Naive thymus-derived CD4-positive, alpha-beta T cell (primary cell): Measurements from ENCODE around the gene NTRK3. TPM values are rescaled to one million over a fixed set of nuclear protein-coding genes. Genes with fewer than 3 reads are reported as not detected.

ENCODE experiments used
- ATAC-seq: fragments of 150-1000 bp; cut with Tn5 transposase; 2 replicates; pipeline ENCODE4 v1.10.0; 2021; ENCODE audit warnings: mild to moderate bottlenecking, moderate library complexity
- CTCF ChIA-PET: fragments of 350-600 bp; sonication (Branson Sonifier 250); formaldehyde crosslinking; loops from one replicate; lab custom pipeline; 2021; ENCODE audit warnings: antibody characterized with exemption; lab: Charles Lee
- POLR2A ChIA-PET: fragments of 350-600 bp; sonication (Branson Sonifier 250); formaldehyde crosslinking; loops from one replicate; lab custom pipeline; 2021; ENCODE audit warnings: antibody characterized with exemption, inconsistent platforms; lab: Charles Lee
- DNase-seq, 9 donors: peaks; one replicate each; pipeline versions ENCODE4 v3.0.0 to v3.0.0-alpha.2; 2020 to 2022; ENCODE audit warnings: mixed read lengths in 1 of 9
- H3K27ac ChIP-seq: one replicate; pipeline ENCODE4 v1.7.0; 2013; ENCODE audit warnings: mild to moderate bottlenecking, low read depth, low read length, moderate library complexity
- H3K27me3 ChIP-seq, 2 donors: one replicate each; pipeline ENCODE4 v1.7.0; 2013; ENCODE audit warnings: low read length in 2 of 2, mild to moderate bottlenecking in 2 of 2, moderate library complexity in 2 of 2; ENCODE audit not compliant: control insufficient read depth in 2 of 2, insufficient read depth in 2 of 2
- H3K36me3 ChIP-seq, 3 experiments: 1 replicate in 2 of 3; 2 replicates in 1 of 3; pipeline ENCODE4 v1.7.0; 2013; ENCODE audit warnings: low read length in 3 of 3, mild to moderate bottlenecking in 3 of 3, moderate library complexity in 1 of 3; ENCODE audit not compliant: insufficient read depth in 3 of 3, control insufficient read depth in 2 of 3
- H3K4me1 ChIP-seq, 2 donors: one replicate each; pipeline ENCODE4 v1.7.0; 2013; ENCODE audit warnings: low read length in 2 of 2, mild to moderate bottlenecking in 2 of 2, moderate library complexity in 1 of 2; ENCODE audit not compliant: control insufficient read depth in 2 of 2, insufficient read depth in 2 of 2
- H3K4me3 ChIP-seq: 2 replicates; pipeline ENCODE4 v1.7.0; 2013; ENCODE audit warnings: mild to moderate bottlenecking, low read length
- H3K9me3 ChIP-seq, 3 experiments: 1 replicate in 2 of 3; 2 replicates in 1 of 3; pipeline ENCODE4 v1.7.0; 2013; ENCODE audit warnings: low read length in 3 of 3; ENCODE audit not compliant: control insufficient read depth in 2 of 3
- H3K27ac Mint-ChIP-seq, 9 donors: one replicate each; pipeline ENCODE4 v1.8.0; 2020 to 2022; ENCODE audit warnings: mixed read lengths in 9 of 9, mild to moderate bottlenecking in 8 of 9, moderate library complexity in 5 of 9, inconsistent platforms in 2 of 9
- H3K27me3 Mint-ChIP-seq, 5 donors: one replicate each; pipeline ENCODE4 v1.8.0; 2021 to 2022; ENCODE audit warnings: mixed read lengths in 5 of 5, mild to moderate bottlenecking in 1 of 5
- H3K36me3 Mint-ChIP-seq, 5 donors: one replicate each; pipeline ENCODE4 v1.8.0; 2020 to 2022; ENCODE audit warnings: mixed read lengths in 5 of 5, mild to moderate bottlenecking in 3 of 5, inconsistent platforms in 1 of 5
- H3K4me1 Mint-ChIP-seq, 7 donors: one replicate each; pipeline ENCODE4 v1.8.0; 2020 to 2022; ENCODE audit warnings: mixed read lengths in 7 of 7, mild to moderate bottlenecking in 3 of 7, inconsistent platforms in 1 of 7
- H3K4me3 Mint-ChIP-seq, 10 donors: one replicate each; pipeline ENCODE4 v1.8.0; 2020 to 2022; ENCODE audit warnings: mild to moderate bottlenecking in 10 of 10, mixed read lengths in 10 of 10, moderate library complexity in 6 of 10, inconsistent platforms in 2 of 10
- H3K9me3 Mint-ChIP-seq, 11 donors: one replicate each; pipeline ENCODE4 v1.8.0; 2020 to 2022; ENCODE audit warnings: mixed read lengths in 11 of 11, mild to moderate bottlenecking in 4 of 11, inconsistent platforms in 1 of 11, moderate library complexity in 1 of 11
- intact Hi-C, 2 donors: fragments of 100-400 bp; cut with micrococcal nuclease; formaldehyde crosslinking; loops; one replicate each; pipeline ENCODE4 v1.15.1; 2023
- polyA plus RNA-seq, 2 donors: library from polyadenylated mRNA; unstranded; fragments of 300-500 nt; fragmentation: Illumina TruSeq; gene quantifications; one replicate each; pipeline ENCODE4 v1.2.3, GENCODE V29; 2021
- total RNA-seq, 6 experiments: library from RNA in 5 of 6; stranded (reverse) in 5 of 6; gene quantifications; 1 replicate in 5 of 6; 2 replicates in 1 of 6; pipeline ENCODE4 v1.2.3 and lab custom pipeline; 2021 to 2026

NTRK3 gene
- total and polyA plus RNA-seq, 7 experiments from 2014 or later = 0.05 to 0.78 TPM; not detected in 5

DNA sequence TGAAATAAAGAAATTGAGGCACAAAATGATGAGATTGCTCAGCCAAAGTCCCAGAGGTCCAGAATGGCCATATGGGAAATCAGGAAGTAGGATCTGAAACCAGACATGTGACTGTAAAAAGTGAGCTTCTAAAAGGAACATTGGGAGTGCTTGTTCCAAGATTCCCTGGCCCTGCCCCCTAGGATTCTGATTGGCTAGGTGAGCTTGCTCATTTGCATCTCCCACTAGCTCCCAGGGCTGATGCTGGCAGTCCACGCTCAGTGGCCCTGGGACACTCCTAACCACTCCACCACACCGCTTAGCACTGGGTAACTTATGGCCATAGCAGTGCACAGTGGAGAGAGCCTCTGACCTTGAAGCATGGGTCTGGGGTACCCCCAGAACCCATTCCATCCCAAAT is 326.7 kb downstream of the NTRK3 start:
- DNase-seq (no peak), ATAC-seq (no peak)
- Histone ChIP-seq H3K27ac (no peak overlapping the region), H3K36me3 (no peaks in the 10 kb centered on the region), H3K9me3 (no peaks in the 10 kb centered on the region), H3K4me1 (no peaks in the 10 kb centered on the region), H3K27me3 (no peaks in the 10 kb centered on the region), H3K4me3 (no peak overlapping the region)
- Mint-ChIP-seq H3K27me3 (peaks cover 0 to 5% (median 2%) of the 10 kb centered on the region in 5 donors), H3K27ac (no peak overlapping the region), H3K4me1 (no peaks in the 10 kb centered on the region), H3K4me3 (no peak overlapping the region), H3K9me3 (peaks cover 0 to 5% (median 0%) of the 10 kb centered on the region in 11 donors), H3K36me3 (no peaks in the 10 kb centered on the region)
- intact Hi-C loops = no loop called here
- POLR2A ChIA-PET = no interaction called here
- CTCF ChIA-PET = no interaction called here

DNA sequence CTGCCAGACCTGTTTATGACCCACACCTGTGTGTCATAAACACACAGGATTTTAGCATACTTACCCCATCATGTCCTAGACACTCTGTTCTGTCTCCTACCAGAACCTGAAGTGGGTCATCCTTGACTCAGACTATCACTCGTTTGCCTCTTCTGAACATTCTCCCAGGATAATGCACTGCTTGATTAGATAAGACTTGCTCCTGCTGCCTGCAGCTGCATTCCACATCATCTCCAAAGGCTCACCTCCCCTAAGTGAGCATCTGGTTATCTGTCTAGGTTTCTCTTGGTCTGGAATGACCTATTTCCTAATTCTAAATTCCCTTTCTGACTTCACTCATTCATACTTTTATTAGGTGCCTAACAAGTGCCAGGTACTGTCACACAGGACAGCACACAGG is 332.1 kb downstream of the NTRK3 start:
- no peaks in the 10 kb centered on the region for H3K36me3 ChIP-seq
- ChIA-PET POLR2A (no interaction called here), CTCF (interaction anchor here (0.5 kb wide), 1 partner anchor 806 kb away, joined by 3 read pairs; no protein-coding TSS in a partner anchor)
- H3K27me3 Mint-ChIP-seq = peaks cover 0 to 8% (median 5%) of the 10 kb centered on the region in 5 donors
- no peaks in the 10 kb centered on the region for H3K27me3 ChIP-seq
- H3K4me1 Mint-ChIP-seq = no peaks in the 10 kb centered on the region
- H3K36me3 Mint-ChIP-seq = no peaks in the 10 kb centered on the region
- no peak overlapping the region for H3K27ac ChIP-seq
- no peaks in the 10 kb centered on the region for H3K9me3 ChIP-seq
- H3K4me3 ChIP-seq = no peak overlapping the region
- no peaks in the 10 kb centered on the region for H3K4me1 ChIP-seq
- DNase-seq = no peak
- peaks cover 0 to 5% (median 0%) of the 10 kb centered on the region in 11 donors for H3K9me3 Mint-ChIP-seq
- no peak for ATAC-seq
- intact Hi-C loops = no loop called here
- H3K27ac Mint-ChIP-seq = no peak overlapping the region
- H3K4me3 Mint-ChIP-seq = no peak overlapping the region

DNA sequence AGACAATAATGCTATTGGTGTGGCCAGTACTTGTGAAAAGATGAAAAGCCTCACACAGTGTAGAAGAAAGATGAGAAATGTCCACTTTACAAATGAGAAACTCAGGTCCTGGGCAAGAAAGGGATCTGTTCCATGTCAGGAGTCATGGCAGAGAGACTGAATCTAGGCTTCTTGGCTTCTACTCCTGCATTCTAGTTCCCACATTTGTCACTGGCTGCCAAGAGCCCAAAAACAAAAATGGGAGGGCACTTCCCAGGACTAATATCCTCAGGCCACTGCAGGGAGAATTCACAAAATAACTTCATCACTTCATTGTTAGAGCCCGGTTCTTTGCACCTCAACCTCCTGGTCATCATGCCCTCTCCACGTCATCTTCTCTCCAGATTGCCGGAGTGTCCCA is 337.5 kb downstream of the NTRK3 start:
- peaks cover 0 to 6% (median 0%) of the 10 kb centered on the region in 5 donors for H3K36me3 Mint-ChIP-seq
- H3K27me3 Mint-ChIP-seq = peaks cover 0 to 20% (median 9%) of the 10 kb centered on the region in 5 donors
- H3K27ac ChIP-seq = no peak overlapping the region

DNA sequence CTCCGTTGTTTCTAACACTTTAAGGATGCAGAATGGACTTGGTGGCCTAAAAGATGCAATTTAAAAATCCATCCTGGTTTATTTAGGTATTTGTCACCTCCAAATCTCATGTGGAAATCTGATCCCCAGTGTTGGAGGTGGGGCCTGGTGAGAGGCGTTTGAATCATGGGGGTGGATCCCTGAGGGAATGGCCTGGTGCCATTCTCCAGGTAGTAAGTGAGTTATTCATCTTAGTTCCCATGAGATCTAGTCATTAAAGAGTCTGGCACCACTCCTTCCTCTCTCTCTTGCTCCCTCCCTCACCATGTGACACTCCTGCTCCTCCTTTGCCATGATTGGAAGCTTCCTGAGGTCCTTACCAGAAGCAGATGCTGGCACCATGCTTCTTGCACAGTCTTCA is 339.1 kb downstream of the NTRK3 start:
- H3K4me3 Mint-ChIP-seq = no peak overlapping the region
- POLR2A ChIA-PET = no interaction called here
- no peaks in the 10 kb centered on the region for H3K4me1 ChIP-seq
- no peak overlapping the region for H3K4me3 ChIP-seq
- H3K4me1 Mint-ChIP-seq = no peaks in the 10 kb centered on the region
- intact Hi-C loops = no loop called here
- CTCF ChIA-PET = no interaction called here
- no peaks in the 10 kb centered on the region for H3K9me3 ChIP-seq
- peaks cover 0 to 6% (median 0%) of the 10 kb centered on the region in 5 donors for H3K36me3 Mint-ChIP-seq
- H3K9me3 Mint-ChIP-seq = peaks cover 0 to 12% (median 0%) of the 10 kb centered on the region in 11 donors
- H3K27me3 Mint-ChIP-seq = peaks cover 0 to 20% (median 9%) of the 10 kb centered on the region in 5 donors
- DNase-seq (no peak), ATAC-seq (no peak)
- H3K27ac ChIP-seq = no peak overlapping the region
- no peaks in the 10 kb centered on the region for H3K36me3 ChIP-seq
- H3K27ac Mint-ChIP-seq = no peak overlapping the region
- no peaks in the 10 kb centered on the region for H3K27me3 ChIP-seq

More for the DNA sequence above, 337.5 kb downstream of the NTRK3 start:
- intact Hi-C loops = no loop called here
- no peak for DNase-seq
- H3K36me3 ChIP-seq = no peaks in the 10 kb centered on the region
- H3K27me3 ChIP-seq = no peaks in the 10 kb centered on the region
- ChIA-PET POLR2A (no interaction called here), CTCF (no interaction called here)
- ATAC-seq = no peak
- H3K9me3 ChIP-seq = no peaks in the 10 kb centered on the region
- no peak overlapping the region for H3K4me3 Mint-ChIP-seq
- H3K4me3 ChIP-seq = no peak overlapping the region
- H3K4me1 Mint-ChIP-seq = no peaks in the 10 kb centered on the region
- H3K9me3 Mint-ChIP-seq = peaks cover 0 to 12% (median 0%) of the 10 kb centered on the region in 11 donors
- no peaks in the 10 kb centered on the region for H3K4me1 ChIP-seq
- H3K27ac Mint-ChIP-seq = no peak overlapping the region

DNA sequence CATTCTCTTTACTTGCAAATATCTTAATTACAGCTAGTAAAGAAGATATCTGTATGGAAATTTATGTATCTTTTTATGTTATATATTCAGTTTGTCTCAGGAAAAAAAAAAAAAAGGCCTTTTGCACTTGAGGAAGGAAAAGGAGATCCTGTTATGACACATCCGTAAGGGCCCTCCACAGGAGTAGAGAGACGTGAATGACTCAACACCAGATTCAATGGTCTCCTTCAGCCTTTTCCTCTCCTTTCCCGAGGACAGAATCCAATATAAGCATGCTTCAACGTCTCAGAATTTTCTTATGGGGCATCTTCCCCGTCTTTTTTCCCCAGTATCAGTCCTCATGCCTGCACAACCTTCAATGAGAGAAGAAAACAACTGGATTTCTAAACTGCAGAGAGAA is 340.3 kb downstream of the NTRK3 start:
- POLR2A ChIA-PET = no interaction called here
- peaks cover 0 to 12% (median 0%) of the 10 kb centered on the region in 11 donors for H3K9me3 Mint-ChIP-seq

DNA sequence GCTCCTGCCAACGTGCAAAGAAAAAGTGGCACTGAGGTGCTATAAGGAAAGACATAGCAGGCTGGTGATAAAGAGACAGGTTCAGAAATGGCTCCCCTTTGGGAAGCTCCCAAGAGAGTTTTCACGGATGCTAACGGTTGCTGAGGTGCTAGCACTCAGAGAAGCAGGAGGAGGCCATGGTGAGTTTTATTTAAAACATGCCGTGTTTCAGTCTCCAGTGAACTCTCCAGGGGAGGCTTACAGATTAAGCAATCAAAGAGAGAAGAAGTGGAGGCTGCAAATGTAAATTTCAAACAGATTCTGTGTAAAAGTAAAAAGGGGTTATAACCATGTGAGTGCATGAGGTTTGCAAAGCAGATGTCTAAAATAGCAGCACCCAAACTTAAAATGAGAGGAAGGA is 346.2 kb downstream of the NTRK3 start:
- Mint-ChIP-seq H3K36me3 (peaks cover 0 to 5% (median 0%) of the 10 kb centered on the region in 5 donors), H3K4me3 (no peak overlapping the region), H3K9me3 (peaks cover 0 to 6% (median 0%) of the 10 kb centered on the region in 11 donors), H3K4me1 (no peaks in the 10 kb centered on the region), H3K27ac (no peak overlapping the region), H3K27me3 (peaks cover 0 to 29% (median 4%) of the 10 kb centered on the region in 5 donors)
- Histone ChIP-seq H3K4me3 (no peak overlapping the region), H3K27me3 (no peaks in the 10 kb centered on the region), H3K36me3 (no peaks in the 10 kb centered on the region), H3K27ac (no peak overlapping the region), H3K9me3 (no peaks in the 10 kb centered on the region), H3K4me1 (no peaks in the 10 kb centered on the region)
- POLR2A ChIA-PET = no interaction called here
- ATAC-seq = no peak
- no peak for DNase-seq
- intact Hi-C loops = no loop called here
- CTCF ChIA-PET = no interaction called here

More for the DNA sequence above, 340.3 kb downstream of the NTRK3 start:
- Histone ChIP-seq H3K27ac (no peak overlapping the region), H3K36me3 (no peaks in the 10 kb centered on the region), H3K9me3 (no peaks in the 10 kb centered on the region), H3K4me1 (no peaks in the 10 kb centered on the region), H3K4me3 (no peak overlapping the region), H3K27me3 (no peaks in the 10 kb centered on the region)
- intact Hi-C loops = no loop called here
- Mint-ChIP-seq H3K4me1 (no peaks in the 10 kb centered on the region), H3K27ac (no peak overlapping the region), H3K36me3 (peaks cover 0 to 6% (median 0%) of the 10 kb centered on the region in 5 donors), H3K4me3 (no peak overlapping the region), H3K27me3 (peaks cover 0 to 18% (median 9%) of the 10 kb centered on the region in 5 donors)
- ATAC-seq (no peak), DNase-seq (no peak)
- CTCF ChIA-PET = no interaction called here

DNA sequence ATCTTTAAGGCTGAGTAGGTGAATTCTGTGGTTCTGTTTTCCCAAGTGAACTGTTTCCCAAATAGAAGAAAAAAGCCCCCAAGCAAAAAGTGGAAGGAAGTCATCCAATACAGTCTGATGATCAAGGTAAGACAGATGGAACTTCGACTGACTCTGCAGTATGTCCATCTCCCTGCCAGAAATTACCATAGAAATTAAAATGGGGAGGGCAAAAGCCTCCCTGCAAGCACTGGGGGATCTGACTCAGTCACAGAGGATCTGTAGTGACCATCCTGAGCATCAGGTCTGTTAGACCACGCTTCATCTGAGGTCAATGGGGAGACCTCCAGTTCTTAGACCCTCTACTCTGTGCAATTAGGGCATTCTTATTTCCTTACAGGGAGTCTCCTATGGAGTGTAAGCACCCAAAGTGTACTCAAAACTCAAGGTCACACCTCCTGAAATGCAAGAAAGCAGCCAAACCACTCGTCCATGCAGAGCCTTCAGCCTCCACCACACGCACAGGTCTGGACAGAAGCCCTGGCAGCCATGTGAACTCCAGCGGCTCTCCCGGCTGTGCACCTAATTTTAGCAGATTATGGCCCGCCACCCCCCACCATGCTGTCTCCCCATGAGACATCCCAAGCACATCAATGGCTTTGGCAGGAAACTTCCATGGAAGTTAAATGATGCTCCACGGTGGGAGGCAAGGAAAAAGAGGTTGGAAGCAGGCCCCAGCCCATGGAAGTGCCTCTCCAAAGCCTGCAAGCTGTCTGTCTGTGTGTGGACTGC is 348.7 kb downstream of the NTRK3 start:
- ChIA-PET POLR2A (no interaction called here), CTCF (no interaction called here)
- DNase-seq (no peak), ATAC-seq (no peak)
- H3K4me3 Mint-ChIP-seq = no peak overlapping the region
- no peaks in the 10 kb centered on the region for H3K36me3 ChIP-seq
- H3K36me3 Mint-ChIP-seq = peaks cover 0 to 5% (median 0%) of the 10 kb centered on the region in 5 donors
- H3K27me3 ChIP-seq = no peaks in the 10 kb centered on the region
- H3K9me3 ChIP-seq = no peaks in the 10 kb centered on the region
- no peaks in the 10 kb centered on the region for H3K4me1 ChIP-seq
- H3K4me3 ChIP-seq = no peak overlapping the region
- H3K4me1 Mint-ChIP-seq = no peaks in the 10 kb centered on the region
- H3K27ac ChIP-seq = no peak overlapping the region
- peaks cover 0 to 29% (median 4%) of the 10 kb centered on the region in 5 donors for H3K27me3 Mint-ChIP-seq
- no peak overlapping the region for H3K27ac Mint-ChIP-seq
- intact Hi-C loops = no loop called here
- H3K9me3 Mint-ChIP-seq = peaks cover 0 to 2% (median 0%) of the 10 kb centered on the region in 11 donors
